Prostate gland (tissue), 2 donors: ENCODE measurements around the gene ESRRB. TPM values are rescaled to one million over a fixed set of nuclear protein-coding genes. Genes with fewer than 3 reads are reported as not detected.

Experiments
- DNase-seq: peaks from one replicate; pipeline ENCODE4 v3.0.0-alpha.2; 2019; ENCODE audit warnings: low spot score
- H3K27ac ChIP-seq, 2 donors: fragments of 200-600 bp; sonication (generic); 2 replicates each; pipeline ENCODE4 v1.5.1; 2017 to 2019
- H3K27me3 ChIP-seq: fragments of 200-600 bp; sonication (generic); replicated peaks from 2 replicates; pipeline ENCODE4 v1.5.1; 2019; ENCODE audit not compliant: insufficient read depth
- H3K36me3 ChIP-seq, 2 donors: fragments of 200-600 bp; sonication (generic); 1 replicate in 1 of 2; 2 replicates in 1 of 2; pipeline versions ENCODE4 v1.5.1 to v1.8.1; 2017 to 2019
- H3K4me1 ChIP-seq: fragments of 200-600 bp; sonication (generic); replicated peaks from 2 replicates; pipeline ENCODE4 v1.5.1; 2019
- H3K4me3 ChIP-seq, 2 donors: fragments of 200-600 bp; sonication (generic); 2 replicates each; pipeline ENCODE4 v1.5.1; 2017 to 2019
- H3K9me3 ChIP-seq: fragments of 200-600 bp; sonication (generic); 2 replicates; pipeline ENCODE4 v1.5.1; 2017
- POLR2A ChIP-seq: fragments of 450-650 bp; IDR thresholded peaks from one replicate; pipeline ENCODE4 v1.6.1; 2016; ENCODE audit warnings: antibody characterized with exemption, mild to moderate bottlenecking
- POLR2AphosphoS5 ChIP-seq: sonication (generic); formaldehyde crosslinking; IDR thresholded peaks from one replicate; pipeline ENCODE4 v1.6.1; 2017; ENCODE audit warnings: antibody characterized with exemption
- WGBS: methylation state at CpG from one replicate; pipeline ENCODE4 v1.1.5; 2018; 5-methylcytosine and 5-hydroxymethylcytosine counted together
- intact Hi-C: fragments of 100-400 bp; cut with DNase I; formaldehyde crosslinking; loops from one replicate; pipeline ENCODE4 v1.14.2; 2022
- total RNA-seq, 2 donors: library from RNA; depleted of rRNA; stranded (reverse); fragments of >200 nt; gene quantifications; one replicate each; pipeline ENCODE4 v1.1.0, GENCODE V29; 2016
- TF ChIP-seq, protein P1 (sequence below), 4 experiments: fragments of 200-600 bp in 2 of 4; fragments of 450-650 bp in 2 of 4; sonication (generic) in 2 of 4; IDR thresholded peaks; 1 replicate in 3 of 4; 2 replicates in 1 of 4; pipeline ENCODE4 v1.5.1; 2016 to 2019; ENCODE audit warnings: antibody characterized with exemption in 4 of 4, mild to moderate bottlenecking in 2 of 4, moderate library complexity in 2 of 4

ESRRB gene
- total RNA-seq, 2 donors from 2014 or later: 0.32 TPM; not detected in 1

- Histone ChIP-seq H3K27ac (no peak overlapping the region), H3K4me1 (no peaks in the 10 kb centered on the region), H3K27me3 (no peaks in the 10 kb centered on the region), H3K4me3 (no peak overlapping the region), H3K9me3 (no peaks in the 10 kb centered on the region), H3K36me3 (no peaks in the 10 kb centered on the region)
- no peak for TF ChIP-seq POLR2AphosphoS5
- no peak for TF ChIP-seq POLR2A
- TF ChIP-seq, protein P1, sequence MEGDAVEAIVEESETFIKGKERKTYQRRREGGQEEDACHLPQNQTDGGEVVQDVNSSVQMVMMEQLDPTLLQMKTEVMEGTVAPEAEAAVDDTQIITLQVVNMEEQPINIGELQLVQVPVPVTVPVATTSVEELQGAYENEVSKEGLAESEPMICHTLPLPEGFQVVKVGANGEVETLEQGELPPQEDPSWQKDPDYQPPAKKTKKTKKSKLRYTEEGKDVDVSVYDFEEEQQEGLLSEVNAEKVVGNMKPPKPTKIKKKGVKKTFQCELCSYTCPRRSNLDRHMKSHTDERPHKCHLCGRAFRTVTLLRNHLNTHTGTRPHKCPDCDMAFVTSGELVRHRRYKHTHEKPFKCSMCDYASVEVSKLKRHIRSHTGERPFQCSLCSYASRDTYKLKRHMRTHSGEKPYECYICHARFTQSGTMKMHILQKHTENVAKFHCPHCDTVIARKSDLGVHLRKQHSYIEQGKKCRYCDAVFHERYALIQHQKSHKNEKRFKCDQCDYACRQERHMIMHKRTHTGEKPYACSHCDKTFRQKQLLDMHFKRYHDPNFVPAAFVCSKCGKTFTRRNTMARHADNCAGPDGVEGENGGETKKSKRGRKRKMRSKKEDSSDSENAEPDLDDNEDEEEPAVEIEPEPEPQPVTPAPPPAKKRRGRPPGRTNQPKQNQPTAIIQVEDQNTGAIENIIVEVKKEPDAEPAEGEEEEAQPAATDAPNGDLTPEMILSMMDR (IDR thresholded peaks at IDR 0.05): no peak
- intact Hi-C loops: no loop called here
- no peak for DNase-seq
- 80% methylated on average over 3 of the region's 3 CpGs for WGBS
These were observed 134.2 kb downstream of the ESRRB start for GRCh38 chr14:76510181-76510580.

GRCh38 chr14:76514213-76514998, 138.5 kb downstream of the ESRRB start:
- H3K27me3 ChIP-seq: no peaks in the 10 kb centered on the region
- 68% methylated on average over 6 of the region's 6 CpGs for WGBS
- no peak for DNase-seq
- no peak overlapping the region for H3K27ac ChIP-seq
- TF ChIP-seq, protein P1 (IDR thresholded peaks at IDR 0.05): peak in 2 of 4 experiments; percentile 21 to 29
- no peak for TF ChIP-seq POLR2A
- no peaks in the 10 kb centered on the region for H3K4me1 ChIP-seq
- no peaks in the 10 kb centered on the region for H3K36me3 ChIP-seq
- intact Hi-C loops: no loop called here
- no peak overlapping the region for H3K4me3 ChIP-seq
- no peaks in the 10 kb centered on the region for H3K9me3 ChIP-seq

DNA sequence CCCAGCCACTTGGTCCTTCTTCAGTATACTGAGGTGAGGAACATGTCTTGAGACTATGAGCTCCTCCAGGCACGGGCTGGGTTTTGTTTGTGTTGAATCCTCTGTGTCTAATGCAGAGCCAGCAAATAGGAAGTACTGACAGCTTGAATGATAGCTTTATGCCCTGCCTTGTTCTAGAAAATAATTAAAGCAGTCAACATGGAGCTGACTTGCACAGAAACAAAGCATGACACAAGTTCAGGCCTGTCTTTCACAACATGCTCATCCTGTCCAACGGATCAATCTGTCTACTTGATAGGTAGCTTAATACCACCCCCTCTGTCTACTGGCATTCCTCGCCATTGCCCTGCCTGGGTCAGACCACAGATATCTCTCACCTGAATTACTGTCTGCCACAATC, 140.9 kb downstream of the ESRRB start:
- peak; percentile 50 for DNase-seq
- Histone ChIP-seq H3K27me3 (no peaks in the 10 kb centered on the region), H3K4me3 (no peak overlapping the region), H3K9me3 (no peaks in the 10 kb centered on the region), H3K4me1 (no peaks in the 10 kb centered on the region), H3K36me3 (no peaks in the 10 kb centered on the region), H3K27ac (no peak overlapping the region)
- intact Hi-C loops: no loop called here
- 12% methylated on average over 3 of the region's 3 CpGs for WGBS
- TF ChIP-seq POLR2AphosphoS5 (peak; percentile 51), POLR2A (no peak)

- no peaks in the 10 kb centered on the region for H3K36me3 ChIP-seq
- intact Hi-C loops: no loop called here
These were observed 142.4 kb downstream of the ESRRB start for GRCh38 chr14:76518366-76518765.

DNA sequence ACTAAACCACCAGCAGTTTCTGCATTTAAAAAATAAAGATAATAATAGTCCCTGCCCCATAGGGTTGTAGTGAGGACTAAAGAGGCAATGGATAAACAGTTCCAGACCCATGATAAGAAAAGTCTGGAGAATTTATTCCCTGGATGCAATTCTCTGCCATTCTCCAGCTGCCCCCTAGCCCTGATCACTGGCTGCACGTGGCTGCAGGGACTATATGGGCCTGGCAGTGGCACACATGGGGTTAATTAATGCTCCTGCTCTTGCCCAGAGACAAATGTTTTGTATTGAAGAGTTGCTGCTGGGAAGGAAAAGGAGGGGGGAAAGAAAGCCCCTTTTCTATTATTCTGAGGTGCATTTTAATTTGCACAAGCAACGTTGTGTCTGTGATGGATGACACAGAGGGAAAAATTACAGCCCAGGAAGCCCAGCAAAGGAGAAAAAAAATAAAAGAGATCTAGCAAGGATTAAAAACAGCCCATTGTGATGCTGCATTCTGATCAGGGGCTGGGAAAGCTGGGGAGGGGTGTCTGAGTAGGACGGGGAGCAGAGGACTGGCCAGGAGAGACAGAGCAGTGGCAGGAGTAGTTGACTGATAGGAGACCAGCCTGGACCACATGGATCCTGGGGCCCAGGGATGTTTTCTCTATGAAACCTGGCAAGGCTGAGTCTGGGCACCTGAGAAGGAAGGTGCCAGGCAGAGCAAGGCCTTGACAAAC, 149.3 kb downstream of the ESRRB start:
- no peak for DNase-seq
- no peaks in the 10 kb centered on the region for H3K9me3 ChIP-seq
- no peak for TF ChIP-seq POLR2AphosphoS5
- TF ChIP-seq POLR2A: no peak
- TF ChIP-seq, protein P1 (IDR thresholded peaks at IDR 0.05): no peak
- no peak overlapping the region for H3K4me3 ChIP-seq
- intact Hi-C loops: no loop called here
- H3K27ac ChIP-seq: no peak overlapping the region
- H3K27me3 ChIP-seq: no peaks in the 10 kb centered on the region
- 55% methylated on average over 3 of the region's 3 CpGs for WGBS
- H3K4me1 ChIP-seq: no peaks in the 10 kb centered on the region
- no peaks in the 10 kb centered on the region for H3K36me3 ChIP-seq

More at GRCh38 chr14:76518366-76518765, 142.4 kb downstream of the ESRRB start:
- 68% methylated on average over 4 of the region's 4 CpGs for WGBS
- no peaks in the 10 kb centered on the region for H3K4me1 ChIP-seq
- H3K27ac ChIP-seq: no peak overlapping the region
- no peak for DNase-seq
- no peak overlapping the region for H3K4me3 ChIP-seq
- H3K9me3 ChIP-seq: no peaks in the 10 kb centered on the region
- TF ChIP-seq, protein P1 (IDR thresholded peaks at IDR 0.05): no peak
- no peak for TF ChIP-seq POLR2A
- no peak for TF ChIP-seq POLR2AphosphoS5
- no peaks in the 10 kb centered on the region for H3K27me3 ChIP-seq
